ENCODE measurements around the gene CLP1.

DNA sequence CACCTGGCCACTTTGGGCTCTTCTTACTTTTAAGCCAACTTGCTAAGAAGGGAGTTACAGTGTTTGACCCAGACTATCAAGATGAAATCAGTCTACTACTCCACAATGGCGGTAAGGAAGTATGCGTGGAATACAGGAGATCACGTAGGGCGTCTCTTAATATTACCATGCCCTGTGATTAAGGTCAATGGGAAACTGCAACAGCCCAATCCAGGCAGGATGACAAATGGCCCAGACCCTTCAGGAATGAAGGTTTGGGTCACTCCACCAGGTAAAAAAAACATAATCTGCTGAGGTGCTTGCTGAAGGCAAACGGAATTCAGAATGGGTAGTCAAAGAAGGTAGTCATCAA lies 6.8 kb upstream of the CLP1 start:
- TF ChIP-seq ARNT (IDR thresholded peaks at IDR 0.05) (no peak), FOXM1 (IDR thresholded peaks at IDR 0.05; ENCODE audit: borderline replicate concordance) (no peak), SUZ12 (IDR thresholded peaks at IDR 0.05) (no peak), ZNF384 (IDR thresholded peaks at IDR 0.05) (no peak), BHLHE40 (IDR thresholded peaks at IDR 0.05; ENCODE audit: borderline replicate concordance) (no peak), CTBP1 (IDR thresholded peaks at IDR 0.05; ENCODE audit: borderline replicate concordance) (no peak), FOXK2 (IDR thresholded peaks at IDR 0.05) (no peak), SP1 (IDR thresholded peaks at IDR 0.05) (no peak), L3MBTL2 (conservative IDR thresholded peaks at IDR 0.05) (no peak), HDGF (IDR thresholded peaks at IDR 0.05; ENCODE audit: borderline replicate concordance) (no peak), NFRKB (IDR thresholded peaks at IDR 0.05) (no peak), ELF4 (IDR thresholded peaks at IDR 0.05) (no peak)
- TF ChIP-seq, protein P1, sequence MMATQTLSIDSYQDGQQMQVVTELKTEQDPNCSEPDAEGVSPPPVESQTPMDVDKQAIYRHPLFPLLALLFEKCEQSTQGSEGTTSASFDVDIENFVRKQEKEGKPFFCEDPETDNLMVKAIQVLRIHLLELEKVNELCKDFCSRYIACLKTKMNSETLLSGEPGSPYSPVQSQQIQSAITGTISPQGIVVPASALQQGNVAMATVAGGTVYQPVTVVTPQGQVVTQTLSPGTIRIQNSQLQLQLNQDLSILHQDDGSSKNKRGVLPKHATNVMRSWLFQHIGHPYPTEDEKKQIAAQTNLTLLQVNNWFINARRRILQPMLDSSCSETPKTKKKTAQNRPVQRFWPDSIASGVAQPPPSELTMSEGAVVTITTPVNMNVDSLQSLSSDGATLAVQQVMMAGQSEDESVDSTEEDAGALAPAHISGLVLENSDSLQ (IDR thresholded peaks at IDR 0.05) = no peak
